ENCODE results near the gene SLC26A11. TPM values are rescaled to one million over a fixed set of nuclear protein-coding genes. Genes with fewer than 3 reads are reported as not detected.
A peak's percentile ranks its signal among the peaks of the same experiment; 100 is the strongest.
"Not testable (repeated sequence)": the region's sequence is repeated elsewhere in the genome, so short reads cannot be mapped to it uniquely, and the experiment has no call there.

Gene SLC26A11
- total RNA-seq, 1 donor from 2014 or later = 9.2 TPM

DNA sequence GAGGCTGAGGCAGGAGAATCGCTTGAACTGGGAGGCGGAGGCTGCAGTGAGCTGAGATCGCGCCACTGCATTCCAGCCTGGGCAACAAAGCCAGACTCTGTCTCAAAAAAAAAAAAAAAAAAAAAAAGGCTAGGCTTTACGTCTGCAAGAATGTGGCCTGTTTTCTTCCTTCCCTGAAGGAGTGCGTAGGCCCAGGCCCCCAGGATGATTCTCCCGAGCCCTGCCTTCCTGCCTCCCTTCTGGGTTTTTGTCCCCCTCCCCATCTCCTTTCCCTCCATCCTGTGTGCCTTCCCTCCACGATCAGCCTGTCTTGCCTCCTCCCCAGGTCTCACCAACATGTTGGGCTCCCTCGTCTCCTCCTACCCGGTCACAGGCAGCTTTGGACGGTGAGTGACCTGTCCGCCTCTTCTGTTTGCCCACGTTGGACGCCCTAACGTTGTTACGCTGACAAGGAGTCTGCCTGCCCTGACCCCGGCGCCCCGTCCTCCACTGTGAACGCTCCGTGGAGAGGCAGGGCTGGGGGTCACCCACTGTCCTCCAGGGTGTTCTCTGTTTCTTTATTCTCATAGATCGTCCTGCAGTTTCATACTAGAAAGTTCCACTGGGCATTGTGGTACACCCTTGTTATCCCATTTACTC is 24.8 kb downstream of the SLC26A11 start:
- DNase-seq = no peak

DNA sequence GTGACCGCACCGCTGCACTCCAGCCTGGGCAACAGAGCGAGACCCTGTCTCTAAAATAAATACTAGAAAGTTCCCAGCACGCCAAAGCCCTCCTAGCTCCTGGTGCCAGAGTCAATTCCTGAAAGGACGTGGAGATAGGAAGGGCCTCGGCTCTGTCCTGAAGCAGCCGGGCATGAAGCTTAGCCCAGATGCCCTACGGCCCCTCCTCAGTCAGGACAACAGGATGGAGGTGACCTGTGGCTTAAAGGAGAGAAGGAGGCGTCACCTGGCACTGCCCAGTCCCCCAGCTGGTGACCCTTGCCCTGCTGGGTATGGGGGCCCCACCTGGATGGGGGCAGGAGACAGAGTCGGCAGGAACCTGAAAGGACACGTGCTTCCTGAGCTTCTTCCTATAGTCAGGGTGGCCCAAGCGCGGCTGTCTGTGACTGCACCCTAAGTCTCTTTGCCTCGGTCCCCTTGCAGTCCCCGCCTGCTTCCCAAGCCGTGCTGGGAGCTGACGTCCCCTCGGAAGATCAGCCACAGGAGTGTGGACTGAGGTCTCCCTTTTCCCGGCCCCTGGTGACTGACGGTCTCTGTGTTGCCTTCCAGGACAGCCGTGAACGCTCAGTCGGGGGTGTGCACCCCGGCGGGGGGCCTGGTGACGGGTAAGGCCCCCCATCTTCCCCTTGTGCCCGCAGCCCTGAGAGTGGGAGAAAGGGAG is 25.5 kb downstream of the SLC26A11 start:
- DNase-seq = no peak

DNA sequence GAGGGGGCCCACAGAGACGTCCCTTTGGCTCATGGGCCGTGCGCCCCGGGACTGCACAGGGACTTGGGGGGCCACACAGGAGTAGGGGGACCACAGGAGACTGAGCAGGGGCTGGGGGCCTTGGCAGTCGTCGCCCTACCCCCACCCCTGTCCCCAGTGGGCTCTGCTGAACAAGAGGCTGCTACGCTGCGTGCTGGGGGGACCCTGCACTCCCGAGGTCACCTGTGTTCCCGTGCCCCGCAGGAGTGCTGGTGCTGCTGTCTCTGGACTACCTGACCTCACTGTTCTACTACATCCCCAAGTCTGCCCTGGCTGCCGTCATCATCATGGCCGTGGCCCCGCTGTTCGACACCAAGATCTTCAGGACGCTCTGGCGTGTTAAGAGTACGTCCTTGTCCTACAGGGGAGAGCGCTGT is 26.0 kb downstream of the SLC26A11 start:
- no peak for DNase-seq

DNA sequence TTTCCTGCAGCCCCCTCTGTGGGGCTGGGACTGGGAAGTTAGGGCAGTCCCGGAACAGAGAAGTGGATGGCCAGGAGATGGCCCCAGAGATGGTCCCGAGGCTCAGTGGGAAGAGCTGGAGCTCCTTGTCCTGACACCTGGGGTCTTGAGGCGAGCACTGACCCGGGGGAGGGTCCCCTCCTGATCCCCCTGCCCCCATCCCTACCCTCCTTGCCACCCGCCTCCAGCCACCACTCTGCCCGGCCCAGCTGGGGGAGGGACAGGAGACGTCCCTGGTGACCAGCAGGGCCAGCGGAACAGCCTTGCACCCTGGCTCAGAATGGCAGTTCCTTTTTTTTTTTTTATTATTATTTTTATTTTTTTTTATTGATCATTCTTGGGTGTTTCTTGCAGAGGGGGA is 26.5 kb downstream of the SLC26A11 start:
- DNase-seq = no peak

DNA sequence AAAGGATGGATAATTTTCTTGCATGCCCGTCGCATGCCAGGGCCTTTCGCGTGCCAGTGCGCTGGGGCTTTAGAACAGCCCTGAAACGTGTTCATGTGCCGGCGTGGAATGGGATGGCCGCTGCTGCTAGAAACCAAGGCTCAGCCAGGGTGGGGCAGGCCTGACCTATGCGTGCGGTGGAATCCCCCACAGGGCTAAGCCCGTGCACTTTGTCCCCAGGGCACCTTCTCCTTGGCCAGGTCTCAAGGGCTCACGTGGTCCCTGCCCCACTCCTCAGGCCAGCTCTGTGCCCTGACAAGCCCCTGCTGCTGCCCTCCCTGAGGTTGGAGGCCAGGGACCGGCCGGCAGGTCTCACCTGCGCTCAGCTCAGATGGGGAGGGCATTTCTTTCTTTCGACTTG is 27.3 kb downstream of the SLC26A11 start:
- DNase-seq = no peak

DNA sequence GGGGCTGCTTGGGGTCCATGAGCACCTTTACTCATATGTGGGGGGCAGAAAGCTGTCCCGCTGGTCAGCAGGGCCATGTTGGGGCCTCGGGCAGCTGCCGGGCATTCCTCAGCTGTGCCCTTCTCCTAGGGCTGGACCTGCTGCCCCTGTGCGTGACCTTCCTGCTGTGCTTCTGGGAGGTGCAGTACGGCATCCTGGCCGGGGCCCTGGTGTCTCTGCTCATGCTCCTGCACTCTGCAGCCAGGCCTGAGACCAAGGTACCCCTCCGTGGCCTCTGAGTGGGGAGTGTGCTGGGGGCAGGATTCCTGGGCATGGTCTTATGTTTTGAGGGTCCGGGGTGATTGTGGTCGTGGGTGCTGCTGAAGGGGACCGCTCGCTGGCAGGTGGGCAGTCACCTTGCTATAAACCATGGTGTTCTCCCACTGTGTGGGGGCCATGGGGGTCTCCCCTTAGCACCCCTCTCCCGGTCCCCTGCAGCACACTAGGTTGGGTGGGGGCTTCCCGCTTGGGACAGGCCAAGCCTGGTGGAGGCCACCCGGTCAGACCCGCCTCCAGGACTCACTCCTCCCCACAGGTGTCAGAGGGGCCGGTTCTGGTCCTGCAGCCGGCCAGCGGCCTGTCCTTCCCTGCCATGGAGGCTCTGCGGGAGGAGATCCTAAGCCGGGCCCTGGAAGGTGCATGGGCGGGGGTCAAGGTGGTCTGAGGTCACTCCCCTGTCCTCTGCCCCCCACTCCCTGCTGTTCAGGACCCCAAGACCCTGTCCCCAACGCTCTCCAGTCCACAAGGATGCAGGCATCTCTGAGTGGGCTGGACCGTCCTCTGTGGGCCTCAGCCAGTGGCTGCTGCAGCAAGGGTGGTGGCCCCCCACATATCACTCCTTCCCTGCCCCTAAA is 28.0 kb downstream of the SLC26A11 start:
- DNase-seq = no peak

DNA sequence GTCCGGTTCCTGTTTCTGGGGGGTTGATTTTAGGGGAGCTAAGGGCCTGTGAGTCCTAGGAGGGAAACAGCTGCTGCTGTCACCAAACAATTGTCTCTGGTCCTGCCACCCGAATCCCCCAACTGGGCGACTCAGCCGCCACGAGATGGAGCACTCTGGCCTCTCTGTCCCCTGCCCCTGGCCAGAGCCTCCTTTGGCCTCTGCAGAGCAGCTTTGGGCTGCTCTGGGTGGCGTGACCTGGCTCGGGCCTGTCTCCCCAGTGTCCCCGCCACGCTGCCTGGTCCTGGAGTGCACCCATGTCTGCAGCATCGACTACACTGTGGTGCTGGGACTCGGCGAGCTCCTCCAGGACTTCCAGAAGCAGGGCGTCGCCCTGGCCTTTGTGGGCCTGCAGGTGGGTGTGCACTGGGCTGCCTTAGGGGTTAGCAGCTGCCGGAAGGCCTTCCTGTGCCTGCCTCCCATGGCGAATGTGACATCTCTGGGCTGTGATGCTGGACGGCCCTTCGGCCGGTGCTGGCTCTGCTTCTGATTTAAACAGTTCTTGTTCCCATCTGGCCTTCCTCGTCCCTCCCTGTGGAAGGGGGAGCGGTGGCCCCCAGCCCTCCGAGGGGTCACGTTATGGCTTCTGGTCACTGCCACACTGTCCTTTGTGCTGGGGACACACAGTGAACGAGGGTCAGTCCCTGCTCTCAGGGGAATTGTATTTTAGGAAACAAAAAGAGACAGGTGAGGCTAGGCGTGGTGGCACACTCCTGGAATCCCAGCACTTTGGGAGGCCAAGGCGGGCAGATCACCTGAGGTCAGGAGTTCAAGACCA is 28.9 kb downstream of the SLC26A11 start:
- DNase-seq = no peak

DNA sequence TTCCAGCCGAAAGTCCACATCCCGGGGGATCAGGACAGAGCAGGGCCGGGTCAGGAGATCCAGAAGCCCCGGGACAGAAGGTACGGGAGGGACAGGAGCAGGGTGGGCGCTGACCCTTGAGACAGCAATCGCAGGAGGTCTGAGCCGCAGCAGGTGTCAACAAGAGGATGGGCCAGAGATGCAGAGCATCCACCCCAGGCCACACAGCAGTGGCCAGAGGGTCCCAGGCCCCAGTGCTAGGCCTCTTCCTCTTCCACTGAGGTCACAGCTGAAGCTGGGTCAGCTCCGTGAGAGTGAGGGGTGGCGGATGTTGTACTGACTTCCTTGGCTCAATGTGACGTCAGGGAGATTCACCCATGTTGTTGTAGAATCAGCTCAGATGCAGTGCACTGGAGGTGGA is 31.7 kb downstream of the SLC26A11 start:
- DNase-seq = no peak

DNA sequence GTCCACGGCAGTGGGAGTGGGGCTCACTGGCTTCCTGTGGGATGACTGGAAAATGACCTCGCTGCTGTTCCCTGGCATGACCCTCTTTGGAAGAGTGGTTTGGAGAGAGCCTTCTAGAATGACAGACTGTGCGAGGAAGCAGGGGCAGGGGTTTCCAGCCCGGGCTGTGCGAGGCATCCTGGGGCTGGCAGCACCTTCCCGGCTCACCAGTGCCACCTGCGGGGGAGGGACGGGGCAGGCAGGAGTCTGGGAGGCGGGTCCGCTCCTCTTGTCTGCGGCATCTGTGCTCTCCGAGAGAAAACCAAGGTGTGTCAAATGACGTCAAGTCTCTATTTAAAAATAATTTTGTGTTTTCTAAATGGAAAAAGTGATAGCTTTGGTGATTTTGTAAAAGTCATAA is 32.6 kb downstream of the SLC26A11 start:
- DNase-seq = peak; percentile 54

DNA sequence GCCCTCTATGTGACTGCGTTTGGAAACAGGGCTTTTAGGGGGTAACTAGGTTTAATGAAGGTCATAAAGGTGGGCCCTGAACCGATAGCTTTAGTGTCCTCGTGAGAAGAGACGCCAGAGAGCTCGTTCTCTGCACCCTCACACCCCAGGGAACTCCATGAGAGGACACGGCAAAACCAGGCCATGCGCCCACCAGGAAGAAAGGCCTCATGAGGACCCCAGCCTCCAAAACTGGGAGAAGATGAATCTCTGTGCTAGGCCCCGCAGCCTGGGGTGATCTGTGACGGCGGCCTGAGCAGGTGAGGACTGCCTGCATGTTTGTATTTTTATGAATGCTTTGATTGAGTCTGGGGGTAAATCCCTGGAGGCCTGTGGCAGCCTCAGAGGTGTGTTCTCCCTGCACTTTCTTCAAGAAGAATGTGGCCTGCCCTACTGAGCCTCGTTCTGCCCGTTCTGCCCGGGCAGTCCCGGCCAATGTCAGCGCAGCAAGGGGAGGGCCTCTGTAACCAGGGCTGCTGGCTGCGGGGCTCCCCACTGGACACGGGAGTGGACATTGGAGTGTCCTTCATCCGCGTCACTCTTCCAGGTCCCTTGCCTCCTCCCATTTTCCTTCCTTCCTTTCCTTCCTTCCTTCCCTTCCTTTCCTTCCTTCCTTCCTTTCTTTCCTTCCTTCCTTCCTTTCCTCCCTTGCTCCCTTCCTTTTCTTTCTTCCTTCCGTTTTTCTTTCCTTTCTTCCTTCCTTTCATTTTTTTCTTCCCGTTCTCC is 33.6 kb downstream of the SLC26A11 start:
- no peak for DNase-seq

DNA sequence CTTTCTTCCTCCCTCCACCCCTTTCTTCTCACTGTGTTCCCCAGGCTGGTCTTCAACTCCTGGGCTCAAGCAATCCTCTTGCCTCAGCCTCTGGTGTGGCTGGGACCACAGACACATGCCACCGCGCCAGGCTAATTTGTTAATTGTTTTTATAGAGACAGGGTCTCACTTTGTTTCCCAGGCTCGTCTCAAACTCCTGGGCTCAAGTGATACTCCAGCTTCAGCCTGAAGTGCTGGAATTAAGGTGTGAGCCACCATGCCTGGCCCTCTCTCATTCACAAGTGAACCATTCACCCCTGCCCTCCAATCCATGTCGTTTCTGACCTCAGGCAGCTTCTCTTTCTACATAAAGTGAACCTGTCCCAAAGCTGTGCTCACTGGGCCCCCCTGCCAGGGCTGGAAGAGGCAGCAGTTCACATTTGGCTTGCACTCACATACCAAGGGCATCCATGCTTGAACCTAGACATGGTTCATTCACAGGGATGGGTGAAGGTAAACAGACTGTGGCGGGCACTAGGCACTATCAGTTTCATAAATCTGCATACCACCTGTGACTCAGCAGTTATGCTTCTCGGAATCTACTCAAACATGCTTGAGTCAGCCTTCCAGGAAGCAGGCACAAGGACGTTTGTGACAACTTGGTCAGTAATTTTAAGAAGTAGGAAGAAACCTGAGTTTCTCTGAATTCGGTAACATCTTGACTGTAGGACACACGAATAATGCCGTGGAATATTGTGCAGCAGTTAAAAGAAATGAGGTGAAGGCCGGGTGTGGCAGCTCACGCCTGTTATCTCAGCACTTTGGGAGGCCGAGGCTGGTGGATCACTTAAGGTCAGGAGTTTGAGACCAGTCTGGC is 34.4 kb downstream of the SLC26A11 start:
- no peak for DNase-seq

DNA sequence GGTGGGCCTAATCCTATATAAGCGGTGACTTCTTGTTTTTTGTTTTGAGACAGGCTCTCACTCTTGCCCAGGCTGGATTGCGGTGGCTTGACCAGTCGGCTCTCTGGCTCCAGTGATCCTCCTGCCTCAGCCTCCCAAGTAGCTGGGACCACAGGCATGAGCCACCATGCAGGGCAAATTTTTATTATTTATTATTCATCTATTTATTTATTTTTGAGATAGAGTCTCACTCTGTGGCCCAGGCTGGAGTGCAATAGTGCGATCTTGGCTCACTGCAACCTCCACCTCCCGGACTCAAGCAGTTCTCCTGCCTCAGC is 35.8 kb downstream of the SLC26A11 start:
- DNase-seq = no peak

DNA sequence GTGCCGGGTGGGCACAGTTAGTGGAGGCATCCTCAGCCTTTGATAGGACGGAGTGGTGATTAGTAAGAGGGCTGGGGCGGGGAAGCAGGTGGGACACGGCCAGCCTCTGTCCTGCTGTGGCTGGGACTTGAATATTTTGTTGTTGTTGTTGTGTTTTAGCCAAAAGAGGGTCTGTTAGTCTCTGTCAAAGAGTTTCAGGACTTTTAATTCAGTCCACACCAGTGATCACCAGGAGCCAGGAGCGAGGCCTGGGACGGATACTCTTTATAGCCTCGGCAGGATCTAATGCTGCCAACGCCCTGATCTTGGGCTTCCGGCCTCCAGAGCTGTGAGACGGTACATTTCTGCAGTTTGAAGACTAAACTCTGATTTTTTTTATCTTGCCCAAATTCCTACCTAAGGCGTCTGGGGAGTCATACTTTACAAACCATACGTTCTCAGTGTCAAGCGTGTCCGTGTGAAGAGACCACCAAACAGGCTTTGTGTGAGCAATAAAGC is 37.5 kb downstream of the SLC26A11 start:
- DNase-seq = no peak

DNA sequence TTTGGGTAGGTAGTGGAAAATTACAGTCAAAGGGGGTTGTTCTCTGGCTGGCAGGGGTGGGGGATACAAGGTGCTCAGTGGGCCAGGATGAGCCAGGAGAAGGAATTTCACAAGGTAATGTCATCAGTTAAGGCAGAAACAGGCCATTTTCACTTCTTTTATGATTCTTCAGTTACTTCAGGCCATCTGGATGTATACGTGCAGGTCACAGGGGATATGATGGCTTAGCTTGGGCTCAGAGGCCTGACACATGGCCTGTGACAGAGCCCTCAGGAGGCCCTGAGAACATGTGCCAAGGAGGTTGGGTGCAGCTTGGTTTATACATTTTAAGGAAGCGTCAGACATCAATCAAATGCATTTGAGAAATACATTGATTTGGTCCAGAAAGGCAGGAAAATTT is 38.1 kb downstream of the SLC26A11 start:
- DNase-seq = not testable (repeated sequence)

DNA sequence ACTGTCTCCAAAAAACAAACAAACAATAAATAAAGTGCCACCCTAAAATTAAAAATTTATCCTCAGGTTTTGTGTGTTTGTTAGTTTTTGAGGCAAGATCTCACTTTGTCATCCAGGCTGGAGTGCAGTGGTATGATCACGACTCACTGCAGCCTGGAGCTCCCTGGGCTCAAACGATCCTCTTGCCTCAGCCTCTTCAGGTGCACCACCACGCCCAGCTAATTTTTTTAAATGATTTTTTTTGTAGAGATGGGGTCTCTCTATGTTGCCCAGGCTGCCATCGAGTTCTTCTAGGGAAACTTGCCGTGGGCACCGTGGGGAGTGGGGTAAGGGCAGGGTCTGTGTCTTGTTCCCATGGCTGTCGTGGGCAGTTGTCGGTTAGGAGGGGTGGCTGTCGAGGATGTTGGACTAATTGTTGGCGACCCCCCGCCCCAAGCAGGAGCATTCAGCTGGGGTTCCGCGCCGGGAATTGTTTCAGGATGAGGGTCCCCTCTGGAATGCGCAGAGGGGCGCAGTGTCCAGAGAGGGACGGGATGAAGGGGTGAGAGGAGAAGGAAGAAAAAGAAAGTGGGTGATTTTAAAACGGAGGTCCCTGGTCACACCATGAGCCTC is 39.3 kb downstream of the SLC26A11 start:
- no peak for DNase-seq

DNA sequence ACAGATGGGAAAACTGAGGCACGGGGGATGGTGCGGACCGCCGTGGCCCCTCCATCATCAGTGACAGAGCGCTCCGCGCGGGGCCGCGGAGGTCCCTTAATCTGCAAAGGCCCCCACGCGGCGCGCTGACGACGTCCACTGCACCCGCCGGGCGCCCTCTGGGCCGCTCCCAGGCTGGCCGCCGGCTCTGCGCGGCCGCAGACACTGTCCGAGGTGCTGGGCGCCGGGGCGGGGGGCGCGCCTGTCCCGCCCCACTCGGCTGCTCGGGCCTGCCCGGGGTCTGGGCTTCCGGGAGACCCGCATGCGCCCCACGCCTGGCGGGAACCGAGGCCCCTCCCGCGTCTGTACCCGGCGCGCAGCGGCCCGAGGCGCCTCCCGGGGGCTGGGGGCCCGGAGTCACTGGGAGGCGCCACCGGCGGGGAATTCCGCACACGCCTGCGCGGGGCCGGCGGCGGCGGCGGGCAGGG is 39.9 kb downstream of the SLC26A11 start:
- DNase-seq = peak; percentile 78

DNA sequence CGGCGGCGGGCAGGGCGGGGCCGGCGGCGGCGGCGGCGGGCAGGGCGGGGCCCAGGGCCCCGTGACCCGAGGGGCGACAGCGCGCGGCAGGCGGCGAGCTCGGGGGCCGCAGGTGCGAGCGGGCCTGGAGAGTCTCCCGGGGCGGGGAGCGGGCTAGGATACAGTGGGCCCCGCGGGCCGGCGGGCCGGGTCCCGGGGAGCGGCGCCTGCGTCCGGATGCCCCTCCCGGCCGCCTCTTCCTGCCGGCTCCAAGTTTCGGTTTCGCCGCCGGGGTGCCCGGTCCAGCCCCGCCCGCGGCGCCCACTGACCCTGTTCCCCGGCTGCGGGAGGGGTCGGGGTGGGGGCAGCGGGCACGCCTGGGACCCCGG is 40.5 kb downstream of the SLC26A11 start, which contains the start of gene RNF213:
Gene RNF213, plus strand, starts transcription at position 62 of the 368 bp plus-strand sequence. CDS start 2,830 bp downstream, outside the sequence.
- DNase-seq = peak; percentile 47

DNA sequence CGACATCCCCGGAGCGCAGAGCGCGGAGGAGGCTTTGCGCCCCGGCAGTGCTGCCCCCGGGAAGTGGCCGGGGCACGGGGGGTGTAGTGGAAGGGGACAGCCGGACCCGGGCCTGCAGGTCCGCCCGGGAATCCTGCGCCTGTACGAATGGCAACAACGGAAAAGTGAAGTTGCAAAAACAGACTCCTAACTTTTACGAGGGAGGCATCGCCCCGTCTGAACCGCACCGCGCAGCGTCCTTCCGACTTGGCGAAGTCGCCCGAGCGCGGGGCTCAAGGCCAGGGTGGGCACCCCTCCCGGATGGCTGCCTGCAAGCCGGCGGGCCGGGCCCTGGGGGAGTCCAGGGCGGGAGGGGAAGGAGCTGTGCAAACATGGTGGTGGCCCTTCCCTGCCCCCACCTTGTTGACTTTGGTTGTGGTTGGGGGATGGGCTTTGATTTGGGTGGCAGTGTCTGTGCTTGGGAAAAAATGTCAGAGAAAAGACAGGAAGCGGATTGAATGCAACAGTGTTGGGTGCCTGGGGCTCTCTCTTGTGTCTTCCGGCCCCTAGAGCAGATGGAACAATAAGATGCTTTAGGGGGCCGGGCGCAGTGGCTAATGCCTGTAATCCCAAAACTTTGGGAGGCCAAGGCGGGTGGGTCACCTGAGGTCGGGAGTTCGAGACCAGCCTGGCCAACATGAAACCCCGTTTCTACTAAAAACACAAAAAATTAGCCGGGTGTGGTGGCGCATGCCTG is 41.1 kb downstream of the SLC26A11 start:
- DNase-seq = peak; percentile 54

DNA sequence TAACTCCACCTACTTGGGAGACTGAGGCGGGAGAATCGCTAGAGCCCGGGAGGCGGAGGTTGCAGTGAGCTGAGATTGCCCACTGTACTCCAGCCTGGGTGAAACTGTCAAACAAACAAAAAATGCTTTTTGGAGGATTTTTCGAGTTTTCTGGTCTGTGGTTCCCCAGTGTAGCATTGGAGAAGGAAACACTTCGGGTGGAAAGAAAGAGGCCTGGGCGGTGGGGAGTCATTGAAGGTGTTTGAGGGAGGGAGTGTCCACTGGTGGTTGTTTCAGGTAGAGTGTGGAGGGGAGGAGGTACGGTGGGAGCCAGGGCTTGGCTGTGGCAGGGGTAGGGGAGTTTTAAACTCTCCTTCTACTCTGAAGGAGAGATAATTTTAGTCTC is 41.7 kb downstream of the SLC26A11 start:
- no peak for DNase-seq

Measured in tongue (tissue), 2 donors.